H1 (cell line): Measurements from ENCODE around the gene SLC2A13. TPM values are rescaled to one million over a fixed set of nuclear protein-coding genes. Genes with fewer than 3 reads are reported as not detected.

ENCODE experiments used
- CTCF ChIA-PET: fragments of 300-600 bp; sonication (Branson Sonifier 250); formaldehyde crosslinking; loops from one replicate; lab custom pipeline; 2021; ENCODE audit not compliant: partially characterized antibody; lab: Charles Lee
- POLR2A ChIA-PET: fragments of 300-600 bp; sonication (Branson Sonifier 250); formaldehyde crosslinking; loops from one replicate; lab custom pipeline; 2021; ENCODE audit warnings: inconsistent platforms; ENCODE audit not compliant: partially characterized antibody; lab: Charles Lee
- DNase-seq, 2 experiments: peaks; one replicate each; pipeline versions ENCODE4 v3.0.0 to v3.0.0-alpha.2; 2010 to 2022; ENCODE audit warnings: low spot score in 2 of 2, low read depth in 1 of 2, mixed read lengths in 1 of 2
- FAIRE-seq: peaks from 2 replicates; lab custom pipeline; 2011; peaks lifted over from hg19 to GRCh38; lab: Jason Lieb, UNC
- H2AFZ ChIP-seq: 2 replicates; pipeline ENCODE4 v1.8.1; 2012; ENCODE audit warnings: low read length, inconsistent platforms
- H2AK5ac ChIP-seq: 2 replicates; pipeline ENCODE4 v1.6.1; 2013; ENCODE audit warnings: low read depth, low read length
- H2BK120ac ChIP-seq: replicated peaks from 2 replicates; pipeline ENCODE3; 2013; ENCODE audit warnings: low read depth, low read length, inconsistent platforms
- H2BK12ac ChIP-seq: 2 replicates; pipeline ENCODE4 v1.6.1; 2013; ENCODE audit warnings: low read depth, low read length
- H2BK15ac ChIP-seq: 2 replicates; pipeline ENCODE4 v1.6.1; 2013; ENCODE audit warnings: low read length
- H2BK20ac ChIP-seq: 2 replicates; pipeline ENCODE4 v1.6.1; 2013; ENCODE audit warnings: low read length
- H2BK5ac ChIP-seq: 2 replicates; pipeline ENCODE4 v1.6.1; 2013; ENCODE audit warnings: low read depth, low read length
- H3K14ac ChIP-seq: 2 replicates; pipeline ENCODE4 v1.6.1; 2013; ENCODE audit warnings: inconsistent platforms; ENCODE audit not compliant: insufficient read length
- H3K18ac ChIP-seq: 2 replicates; pipeline ENCODE4 v1.6.1; 2013; ENCODE audit warnings: low read length; ENCODE audit errors: extremely low read depth
- H3K23ac ChIP-seq: 2 replicates; pipeline ENCODE4 v1.6.1; 2013; ENCODE audit warnings: inconsistent platforms; ENCODE audit not compliant: insufficient read length
- H3K23me2 ChIP-seq: 2 replicates; pipeline ENCODE4 v1.6.1; 2013; ENCODE audit warnings: low read depth, low read length
- H3K27ac ChIP-seq: 2 replicates; pipeline ENCODE4 v1.6.1; 2011; ENCODE audit warnings: low read depth, low read length, inconsistent platforms
- H3K27me3 ChIP-seq, 4 experiments: replicated peaks in 1 of 4; 1 replicate in 1 of 4; 2 replicates in 3 of 4; pipeline versions ENCODE4 v1.6.1 to v1.8.1; 2011 to 2013; ENCODE audit warnings: low read length in 3 of 4, mild to moderate bottlenecking in 3 of 4, inconsistent platforms in 2 of 4, mixed read lengths in 2 of 4, moderate library complexity in 1 of 4; ENCODE audit not compliant: control insufficient read depth in 3 of 4, insufficient read depth in 3 of 4; ENCODE audit errors: extremely low read depth in 1 of 4
- H3K36me3 ChIP-seq, 4 experiments: 2 replicates each; pipeline versions ENCODE4 v1.6.1 to v1.8.1; 2011 to 2013; ENCODE audit warnings: mild to moderate bottlenecking in 4 of 4, low read length in 3 of 4, moderate library complexity in 2 of 4, control low read depth in 1 of 4, inconsistent platforms in 1 of 4; ENCODE audit not compliant: insufficient read depth in 4 of 4, control insufficient read depth in 2 of 4
- H3K4ac ChIP-seq: replicated peaks from 2 replicates; pipeline ENCODE3; 2013; ENCODE audit warnings: low read length, low read depth, mixed read lengths, inconsistent platforms; ENCODE audit not compliant: insufficient read length
- H3K4me1 ChIP-seq, 4 experiments: replicated peaks in 1 of 4; 1 replicate in 1 of 4; 2 replicates in 3 of 4; pipeline versions ENCODE4 v1.6.1 to v1.8.1; 2011 to 2013; ENCODE audit warnings: low read length in 3 of 4, inconsistent platforms in 2 of 4, mixed read lengths in 1 of 4; ENCODE audit not compliant: insufficient read depth in 4 of 4, control insufficient read depth in 3 of 4
- H3K4me2 ChIP-seq, 2 experiments: 2 replicates each; pipeline versions ENCODE4 v1.6.1 to v1.8.1; 2011 to 2013; ENCODE audit warnings: low read depth in 2 of 2, low read length in 2 of 2, control low read depth in 1 of 2, inconsistent platforms in 1 of 2, mild to moderate bottlenecking in 1 of 2; ENCODE audit not compliant: insufficient read depth in 1 of 2
- H3K4me3 ChIP-seq, 4 experiments: fragments of 200-600, 300-600 bp in 1 of 4; sonication (generic), shearing (Covaris generic), sonication (Bioruptor Twin) in 1 of 4; 2 replicates each; pipeline versions ENCODE4 v1.5.1 to v1.8.1; 2011 to 2016; ENCODE audit warnings: low read length in 4 of 4, low read depth in 3 of 4, control low read depth in 2 of 4, inconsistent platforms in 2 of 4, mild to moderate bottlenecking in 2 of 4, mixed read lengths in 1 of 4, moderate library complexity in 1 of 4; ENCODE audit not compliant: insufficient read depth in 2 of 4; ENCODE audit errors: extremely low read depth in 1 of 4
- H3K56ac ChIP-seq: replicated peaks from 2 replicates; pipeline ENCODE3; 2013; ENCODE audit warnings: low read depth, mild to moderate bottlenecking, mixed read lengths, low read length, inconsistent platforms; ENCODE audit not compliant: insufficient read length
- H3K79me1 ChIP-seq: 2 replicates; pipeline ENCODE4 v1.6.1; 2013; ENCODE audit warnings: low read depth, low read length, control low read depth
- H3K79me2 ChIP-seq, 2 experiments: 2 replicates each; pipeline versions ENCODE4 v1.6.1 to v1.8.1; 2012 to 2013; ENCODE audit warnings: low read length in 2 of 2, mild to moderate bottlenecking in 2 of 2, inconsistent platforms in 1 of 2; ENCODE audit not compliant: insufficient read depth in 2 of 2, control insufficient read depth in 1 of 2
- H3K9ac ChIP-seq, 4 experiments: replicated peaks in 1 of 4; 1 replicate in 1 of 4; 2 replicates in 3 of 4; pipeline versions ENCODE4 v1.6.1 to v1.8.1; 2011 to 2013; ENCODE audit warnings: low read depth in 3 of 4, low read length in 3 of 4, control low read depth in 2 of 4, mild to moderate bottlenecking in 2 of 4, moderate library complexity in 2 of 4, inconsistent platforms in 1 of 4; ENCODE audit errors: extremely low read depth in 1 of 4
- H3K9me3 ChIP-seq, 2 experiments: 2 replicates each; pipeline versions ENCODE4 v1.6.1 to v1.8.1; 2012 to 2013; ENCODE audit warnings: mild to moderate bottlenecking in 2 of 2, moderate library complexity in 2 of 2, control low read depth in 1 of 2, inconsistent platforms in 1 of 2, low read depth in 1 of 2, low read length in 1 of 2, mixed read lengths in 1 of 2; ENCODE audit not compliant: insufficient read depth in 2 of 2
- H4K20me1 ChIP-seq, 2 experiments: replicated peaks in 1 of 2; 2 replicates each; pipeline versions ENCODE3 to v1.8.1; 2011 to 2013; ENCODE audit warnings: inconsistent platforms in 2 of 2, low read length in 2 of 2, mild to moderate bottlenecking in 1 of 2; ENCODE audit not compliant: insufficient read depth in 2 of 2, control insufficient read depth in 1 of 2
- H4K5ac ChIP-seq: 2 replicates; pipeline ENCODE4 v1.6.1; 2013; ENCODE audit warnings: low read length, low read depth, mixed read lengths, inconsistent platforms; ENCODE audit not compliant: insufficient read length
- H4K8ac ChIP-seq: 2 replicates; pipeline ENCODE4 v1.8.0; 2013; ENCODE audit warnings: mild to moderate bottlenecking, moderate library complexity, low read length, inconsistent platforms; ENCODE audit not compliant: insufficient read depth; ENCODE audit errors: extremely low read depth
- H4K91ac ChIP-seq: replicated peaks from 2 replicates; pipeline ENCODE3; 2013; ENCODE audit warnings: low read length, mixed read lengths, inconsistent platforms; ENCODE audit not compliant: insufficient read length
- RBBP5 ChIP-seq: IDR thresholded peaks from 2 replicates; pipeline ENCODE4 v1.7.1; 2012; ENCODE audit warnings: low read depth, mild to moderate bottlenecking, inconsistent platforms, low read length, moderate library complexity, borderline replicate concordance
- WGBS, 2 experiments: shearing (Covaris generic) in 1 of 2; methylation state at CpG; one replicate each; pipeline versions ENCODE4 v1.1.6 to v1.1.7; 2013 to 2015; ENCODE audit warnings: low lambda C conversion rate in 2 of 2, mixed read lengths in 2 of 2, inconsistent platforms in 1 of 2, low coverage in 1 of 2, missing lambda C conversion rate in 1 of 2; ENCODE audit not compliant: insufficient replicate concordance in 2 of 2, insufficient coverage in 1 of 2, insufficient read length in 1 of 2; ENCODE audit errors: extremely low coverage in 1 of 2, missing lambda C conversion rate in 1 of 2; 5-methylcytosine and 5-hydroxymethylcytosine counted together
- polyA plus RNA-seq, 7 experiments: library from polyadenylated mRNA; depleted of rRNA in 3 of 7; stranded (reverse) in 5 of 7; unstranded in 2 of 7; fragments of >200 nt in 5 of 7; fragments of 200-250 nt in 2 of 7; gene quantifications; 1 replicate in 5 of 7; 2 replicates in 1 of 7; 4 replicates in 1 of 7; pipeline versions ENCODE4 v1.2.1 to v1.2.3, GENCODE V29; 2011 to 2013; ENCODE audit warnings: missing spikeins in 2 of 7, mixed read lengths in 2 of 7
- total RNA-seq: library from RNA; stranded (reverse); fragmentation: NEBNext Ultra II Directional; extraction: Animal tissue kit (Norgen Biotek cat#: 25700); gene quantifications from 2 replicates; pipeline ENCODE4 v1.2.1, GENCODE V29; 2021

The SLC2A13 gene
- total and polyA plus RNA-seq, 2 of the 8 experiments (the other 6 are each of a cell fraction or from before 2014, with no cell fraction given): 2.8 to 9.6 TPM

DNA sequence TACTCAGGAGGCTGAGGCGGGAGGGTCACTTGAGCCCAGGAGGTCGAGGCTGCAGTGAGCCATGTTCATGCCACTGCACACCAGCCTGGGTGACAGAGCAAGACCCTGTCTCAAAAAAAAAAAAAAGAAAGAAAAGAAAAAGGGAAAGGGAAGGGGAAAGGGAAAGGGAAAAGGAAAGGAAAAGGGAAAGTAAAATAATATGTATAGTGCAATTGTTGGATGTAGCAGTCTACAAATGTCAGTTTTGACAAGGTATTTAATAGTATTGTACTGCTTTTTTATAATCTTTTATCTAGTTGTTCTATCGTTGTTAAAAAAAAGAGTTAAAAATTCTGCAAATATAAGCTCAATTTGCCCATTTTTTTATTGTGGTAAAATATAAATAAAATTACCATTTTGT, 67.3 kb downstream of the SLC2A13 start:
- ChIA-PET CTCF (interaction anchor here (1.6 to 2.6 kb wide), 3 partner anchors 13 to 68 kb away, joined by 4 to 5 read pairs (median 5); partner anchors contain the start of gene SLC2A13), POLR2A (no interaction called here)
- no peak overlapping the region for H3K4me3 ChIP-seq
- H3K4ac ChIP-seq: no peak overlapping the region
- no peak overlapping the region for H3K56ac ChIP-seq
- H4K5ac ChIP-seq: no peak overlapping the region
- peaks cover 0 to 7% (median 3%) of the 10 kb centered on the region in 4 experiments; a peak in 3 of 7 replicates for H3K4me1 ChIP-seq
- FAIRE-seq: no peak
- TF ChIP-seq RBBP5: no peak
- no peak overlapping the region for H3K27ac ChIP-seq
- H3K18ac ChIP-seq: no peak overlapping the region
- H3K14ac ChIP-seq: no peak overlapping the region
- no peaks in the 10 kb centered on the region for H3K23me2 ChIP-seq
- no peak overlapping the region for H2BK15ac ChIP-seq
- H3K4me2 ChIP-seq: no peak overlapping the region
- no peak overlapping the region for H2BK5ac ChIP-seq
- H2BK20ac ChIP-seq: no peak overlapping the region
- no peak overlapping the region for H2AK5ac ChIP-seq
- H4K20me1 ChIP-seq: no peaks in the 10 kb centered on the region
- WGBS, 2 experiments: 93% methylated on average over 3 of the region's 3 CpGs; no CpG with 5 or more reads in 1 of the 2 experiments
- H3K23ac ChIP-seq: no peak overlapping the region
- no peak overlapping the region for H2AFZ ChIP-seq
- no peak overlapping the region for H4K91ac ChIP-seq
- no peaks in the 10 kb centered on the region for H3K9me3 ChIP-seq
- H3K79me2 ChIP-seq: no peaks in the 10 kb centered on the region
- H2BK120ac ChIP-seq: no peak overlapping the region
- H3K9ac ChIP-seq: no peak overlapping the region
- H4K8ac ChIP-seq: no peak overlapping the region
- H3K27me3 ChIP-seq: no peaks in the 10 kb centered on the region
- H3K36me3 ChIP-seq: no peaks in the 10 kb centered on the region
- H3K79me1 ChIP-seq: no peaks in the 10 kb centered on the region
- H2BK12ac ChIP-seq: no peak overlapping the region
- no peak for DNase-seq
